GM19463 (cell line): ENCODE data around the gene SIX4.

Source experiments
- ATAC-seq: cut with Tn5 transposase; IDR thresholded peaks from one replicate; pipeline ENCODE4 v1.9.1; 2021; ENCODE audit warnings: mild to moderate bottlenecking, moderate library complexity; ENCODE audit not compliant: unreplicated experiment

SIX4 gene

DNA sequence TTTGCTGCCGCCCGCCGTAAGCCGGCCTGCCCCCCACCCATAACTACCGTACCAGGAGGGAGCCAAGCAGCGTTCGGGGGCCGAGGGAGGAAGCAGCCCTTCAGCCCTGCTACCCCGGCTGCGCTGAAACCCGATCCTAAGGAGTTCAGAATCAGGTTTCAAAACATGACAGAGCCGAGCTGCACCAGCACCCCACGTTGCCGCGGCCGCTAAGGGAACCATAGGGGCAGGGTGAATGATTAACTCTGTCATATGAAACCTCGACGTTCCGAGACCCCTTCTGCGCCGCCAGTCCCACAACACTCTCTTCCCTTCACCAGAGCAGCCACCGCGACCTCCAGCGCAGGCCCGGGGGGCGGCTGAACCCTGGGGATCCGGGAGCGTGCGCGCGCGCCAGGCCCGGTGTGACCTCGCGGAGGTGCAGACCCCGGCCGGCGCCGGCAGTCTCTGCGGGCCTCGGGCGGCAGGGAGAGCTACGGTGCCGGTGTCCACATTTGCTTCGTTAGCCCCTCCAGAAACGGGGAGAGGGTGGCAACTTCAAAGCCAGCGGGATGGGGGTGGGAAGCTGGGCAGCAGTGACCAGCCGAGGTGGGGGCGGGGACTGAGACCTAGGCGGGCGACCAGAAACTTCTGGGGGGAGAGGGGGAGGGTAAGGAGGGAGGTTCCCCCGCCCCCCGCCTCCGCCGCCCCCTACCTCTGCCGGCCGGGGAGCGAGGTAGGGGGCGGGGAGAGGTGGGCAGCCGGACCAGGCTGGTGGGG, 1.6 kb downstream of the SIX4 start:
- ATAC-seq, result peak; percentile 33

GRCh38 chr14:60722107-60722356, 2.1 kb downstream of the SIX4 start:
- ATAC-seq, result no peak

GRCh38 chr14:60721326-60722106, 2.6 kb downstream of the SIX4 start:
- ATAC-seq, result peak; percentile 37

GRCh38 chr14:60720962-60721325, 3.2 kb downstream of the SIX4 start:
- ATAC-seq, result no peak

GRCh38 chr14:60720391-60720790, 3.8 kb downstream of the SIX4 start:
- no peak for ATAC-seq

- ATAC-seq, result no peak
These were observed 10.6 kb downstream of the SIX4 start for GRCh38 chr14:60713513-60713912.

DNA sequence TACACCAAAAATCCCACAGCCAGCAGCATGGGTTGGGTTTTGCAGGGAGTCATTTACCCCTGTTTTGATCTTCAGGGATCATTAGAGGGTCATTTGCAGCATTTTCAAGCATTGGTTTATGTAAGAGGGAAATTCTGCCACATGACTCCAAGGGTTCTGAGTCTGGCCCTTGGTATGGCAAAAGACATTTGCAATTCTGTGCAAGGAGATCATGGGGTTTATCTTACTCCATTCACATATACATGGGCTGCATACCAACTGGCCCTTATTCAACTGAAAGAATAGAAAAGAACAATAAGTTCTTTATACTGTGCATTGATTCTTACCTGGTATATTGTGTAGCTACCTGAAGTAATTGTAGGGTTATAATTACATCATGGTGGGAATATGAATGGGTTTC, 13.7 kb downstream of the SIX4 start:
- ATAC-seq, result no peak

DNA sequence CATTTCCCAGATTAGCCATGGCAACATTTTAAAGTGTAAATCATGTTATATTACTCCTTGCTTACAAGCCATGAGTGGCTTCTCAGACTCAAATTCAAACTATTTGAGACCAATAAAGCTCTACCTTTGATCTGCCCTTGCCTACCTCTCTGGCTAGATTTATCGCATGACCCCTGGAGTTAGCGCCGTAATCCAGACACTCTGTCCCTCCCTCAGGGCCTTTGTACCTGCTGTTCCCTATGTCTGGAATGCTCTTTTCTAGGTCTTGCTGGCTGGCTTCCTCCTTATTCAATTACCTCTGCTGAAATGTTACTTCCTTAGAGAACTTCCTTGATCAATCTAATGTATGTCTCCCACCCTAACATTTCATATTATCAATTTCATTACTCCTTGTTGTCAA, 16.3 kb downstream of the SIX4 start:
- ATAC-seq, result no peak

DNA sequence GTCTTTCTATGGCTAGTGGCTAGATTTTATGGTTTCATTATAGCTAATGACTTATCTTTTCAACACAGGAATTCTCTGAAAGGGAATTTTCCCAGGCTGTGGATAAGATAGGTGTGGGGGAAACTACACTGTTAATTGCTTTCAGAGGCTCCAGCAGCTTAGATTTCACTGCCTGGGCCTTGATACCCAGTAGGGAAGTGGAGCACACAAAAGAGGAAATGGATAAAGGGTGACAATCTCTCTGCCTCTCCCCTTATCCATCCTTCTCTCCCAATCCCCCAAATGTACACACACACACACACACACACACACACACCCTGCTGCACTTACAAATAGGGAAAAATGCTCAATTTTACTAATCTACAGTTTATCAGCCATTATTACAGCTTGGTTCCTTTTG, 19.1 kb downstream of the SIX4 start:
- no peak for ATAC-seq

GRCh38 chr14:60700598-60700997, 23.6 kb downstream of the SIX4 start:
- ATAC-seq, result no peak

DNA sequence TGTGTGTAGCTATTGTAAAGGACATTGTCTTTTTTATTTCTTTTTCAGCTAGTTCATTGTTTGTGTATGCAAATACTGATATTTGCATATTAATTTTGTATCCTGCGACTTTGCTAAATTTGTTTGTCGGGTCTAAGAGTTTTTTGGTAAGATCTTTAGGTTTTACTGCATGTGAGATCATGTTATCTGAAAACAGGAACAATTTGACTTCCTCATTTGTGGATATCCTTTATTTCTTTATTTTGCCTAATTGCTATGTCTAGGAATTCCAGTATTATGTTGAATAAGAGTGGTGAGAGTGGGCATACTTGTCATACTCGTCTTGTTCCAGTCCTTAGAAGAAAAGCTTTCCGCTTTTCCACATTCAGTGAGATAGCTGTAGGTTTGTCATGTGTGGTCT, 28.8 kb downstream of the SIX4 start:
- ATAC-seq, result no peak

GRCh38 chr14:60691383-60692113, 32.6 kb downstream of the SIX4 start:
- no peak for ATAC-seq

DNA sequence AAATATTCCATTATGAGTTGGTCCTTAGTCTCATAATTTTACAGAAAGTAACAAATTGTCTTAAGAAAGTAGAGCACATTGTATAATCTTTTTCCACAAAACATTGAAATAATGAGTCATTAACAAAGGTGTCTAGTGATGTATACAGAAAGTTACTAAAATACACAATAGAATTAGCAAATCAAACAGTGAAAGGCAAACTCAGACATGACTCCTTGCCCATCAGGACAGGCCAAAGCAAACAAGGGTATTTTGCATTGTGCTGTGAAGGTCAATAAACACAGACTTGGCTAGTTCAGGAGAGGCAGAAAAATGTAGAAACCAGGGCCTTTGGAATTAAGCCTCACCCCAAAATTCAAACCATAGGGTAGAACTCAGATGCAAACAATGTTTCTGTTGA, 37.3 kb downstream of the SIX4 start:
- ATAC-seq, result no peak

- ATAC-seq, result no peak
These were observed 39.9 kb downstream of the SIX4 start for GRCh38 chr14:60684203-60684602.

- ATAC-seq, result no peak
These were observed 42.9 kb downstream of the SIX4 start for GRCh38 chr14:60681271-60681670.

- no peak for ATAC-seq
These were observed 43.6 kb downstream of the SIX4 start for GRCh38 chr14:60680511-60680910.

- ATAC-seq, result no peak
These were observed 44.4 kb downstream of the SIX4 start for GRCh38 chr14:60679566-60680258.

DNA sequence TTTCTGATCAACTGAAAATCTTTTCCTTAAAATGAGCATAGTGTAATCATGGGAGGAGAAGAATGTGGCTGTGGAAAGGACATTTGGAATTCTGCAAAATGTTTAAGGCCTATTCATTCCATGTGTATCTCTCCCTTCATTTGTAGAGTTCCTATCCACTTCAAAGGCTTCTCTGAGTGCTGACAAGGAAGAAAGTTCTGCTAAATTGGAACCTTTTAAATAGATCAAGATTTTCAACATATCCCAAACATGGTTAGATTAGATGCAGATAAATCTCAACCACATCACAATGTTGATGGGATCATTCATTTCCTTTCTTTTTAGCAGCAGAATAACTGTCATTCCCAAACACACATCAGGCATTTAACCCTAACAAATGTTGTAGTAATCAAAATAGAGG, 46.5 kb downstream of the SIX4 start:
- ATAC-seq, result no peak

GRCh38 chr14:60670989-60671388, 53.2 kb downstream of the SIX4 start:
- no peak for ATAC-seq

DNA sequence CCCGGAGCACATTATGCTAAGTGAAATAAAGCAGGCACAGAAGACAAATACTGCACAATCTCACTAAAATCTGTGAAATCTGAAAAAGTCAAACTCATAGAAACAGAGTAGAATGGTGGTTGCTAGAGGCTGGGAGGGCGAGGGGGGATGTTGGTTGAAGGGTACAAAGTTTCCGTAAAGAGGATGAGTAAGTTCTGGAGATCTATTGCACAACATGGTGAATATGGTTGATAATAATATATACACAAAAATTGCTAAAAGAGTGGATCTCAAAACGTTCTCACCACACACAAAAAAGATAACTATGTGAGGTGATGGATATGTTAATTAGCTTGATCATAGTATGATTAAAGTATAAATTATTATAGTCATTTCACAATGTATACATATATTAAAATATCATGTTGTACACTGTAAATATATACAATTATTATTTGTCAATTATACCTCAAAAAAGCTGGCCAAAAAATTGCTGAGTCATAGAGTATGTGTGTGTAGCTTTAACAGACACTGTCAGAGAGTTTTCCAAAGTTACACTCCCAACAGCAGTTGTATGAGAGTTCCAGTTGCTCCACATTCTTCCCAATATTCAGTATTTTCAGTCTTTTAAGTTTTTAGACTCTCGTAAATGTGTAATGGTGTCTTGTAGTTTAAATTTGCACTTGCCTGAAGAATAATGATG, 55.6 kb downstream of the SIX4 start:
- no peak for ATAC-seq

- no peak for ATAC-seq
These were observed 59.0 kb downstream of the SIX4 start for GRCh38 chr14:60665177-60665550.
